ENCODE measurements around the gene DCUN1D2. TPM values are rescaled to one million over a fixed set of nuclear protein-coding genes. Genes with fewer than 3 reads are reported as not detected.

Gene DCUN1D2
- total RNA-seq, 1 experiment from 2014 or later = 33.0 TPM

DNA sequence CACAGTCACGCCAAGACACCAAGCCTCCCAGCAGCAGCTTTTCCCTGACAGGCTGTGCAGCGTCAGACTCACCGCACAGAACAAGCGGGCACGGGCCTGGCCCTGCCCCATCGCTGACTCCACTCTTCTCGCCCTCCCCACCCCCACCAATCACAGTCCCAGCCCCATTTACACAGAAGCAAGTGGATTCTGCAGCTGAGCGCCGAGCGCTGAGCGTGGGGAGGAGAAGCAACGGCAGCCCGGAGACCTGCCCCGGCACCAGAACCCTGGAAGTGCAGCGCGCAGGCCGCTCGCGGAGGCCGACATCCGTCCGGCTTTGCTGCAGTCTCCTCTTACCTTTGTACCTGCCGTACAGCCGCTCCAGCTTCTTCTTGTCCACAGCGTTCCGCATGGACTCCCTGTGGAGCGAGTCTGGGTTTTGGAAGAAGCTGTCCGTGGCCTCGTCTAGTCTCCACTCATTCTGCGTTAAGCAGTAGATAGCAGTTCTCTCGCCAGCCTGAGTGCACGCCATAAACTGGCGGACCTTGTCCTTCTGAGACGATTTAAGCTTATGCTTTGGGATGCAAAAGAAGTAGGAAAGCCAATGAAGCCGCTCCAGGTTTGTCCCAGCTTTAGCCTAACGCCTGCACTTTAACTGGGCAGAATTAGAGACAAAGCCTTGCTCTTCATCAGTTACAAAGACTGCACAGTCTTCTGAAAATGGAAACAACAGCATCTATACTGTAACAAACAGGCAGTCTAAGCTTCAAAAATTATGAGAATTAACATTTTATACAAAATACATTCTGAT is 6.8 kb downstream of the DCUN1D2 start:
- CTCF ChIA-PET = no interaction called here
- no peak overlapping the region for H3K4me3 ChIP-seq
- no peak overlapping the region for H3K4me2 ChIP-seq

DNA sequence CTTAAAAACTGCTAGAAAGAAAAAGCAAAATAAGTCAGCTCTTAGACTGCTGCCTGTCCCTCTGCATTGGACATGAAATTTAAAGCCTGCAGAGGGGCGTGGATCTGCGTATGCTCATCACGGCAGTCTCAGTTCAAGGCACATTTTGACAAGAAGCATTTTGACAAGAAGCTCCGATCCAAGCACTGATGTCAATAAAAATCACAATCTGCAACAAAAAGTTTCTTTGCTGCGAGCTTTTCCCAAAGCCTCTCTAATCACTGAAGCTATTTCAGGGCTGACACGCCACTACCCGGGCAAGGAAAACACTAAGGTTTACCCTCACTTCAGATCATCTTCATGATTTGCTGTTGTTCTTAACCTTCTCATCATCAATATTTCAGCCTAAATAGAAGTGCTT is 7.4 kb downstream of the DCUN1D2 start:
- no peak overlapping the region for H2AFZ ChIP-seq
- peaks cover 28% of the 10 kb centered on the region for H3K36me3 ChIP-seq (ENCODE audit: low read depth)
- POLR2A ChIA-PET (ENCODE audit: unreplicated experiment) = no interaction called here
- H3K4me2 ChIP-seq = no peak overlapping the region
- peaks cover 5% of the 10 kb centered on the region; the same call in 1 of the 2 replicates for H3F3A ChIP-seq (ENCODE audit: insufficient read depth, low read depth)
- no peak overlapping the region for H3K27ac ChIP-seq
- intact Hi-C loops (cut with micrococcal nuclease; ENCODE audit: unreplicated experiment) = no loop called here
- H3K9me2 ChIP-seq (ENCODE audit: insufficient read depth) = no peaks in the 10 kb centered on the region
- peaks cover 57% of the 10 kb centered on the region for H3K79me2 ChIP-seq (ENCODE audit: low read depth)
- no peak overlapping the region for H3K4me3 ChIP-seq
- CTCF ChIA-PET = no interaction called here
- H4K20me1 ChIP-seq (ENCODE audit: insufficient read depth) = peaks cover 28% of the 10 kb centered on the region
- H3K9me3 ChIP-seq (ENCODE audit: insufficient read depth, low read depth) = no peaks in the 10 kb centered on the region
- no TSS peak for BruUV-seq (replicated peaks)
- no peaks in the 10 kb centered on the region for H3K4me1 ChIP-seq (replicated peaks; ENCODE audit: insufficient read depth)
- DNase-seq = no peak
- no peaks in the 10 kb centered on the region for H3K27me3 ChIP-seq (ENCODE audit: insufficient read depth, low read depth)
- no peak for TF ChIP-seq EZH2 (IDR thresholded peaks at IDR 0.05; ENCODE audit: low read depth)
- TF ChIP-seq, protein P1, sequence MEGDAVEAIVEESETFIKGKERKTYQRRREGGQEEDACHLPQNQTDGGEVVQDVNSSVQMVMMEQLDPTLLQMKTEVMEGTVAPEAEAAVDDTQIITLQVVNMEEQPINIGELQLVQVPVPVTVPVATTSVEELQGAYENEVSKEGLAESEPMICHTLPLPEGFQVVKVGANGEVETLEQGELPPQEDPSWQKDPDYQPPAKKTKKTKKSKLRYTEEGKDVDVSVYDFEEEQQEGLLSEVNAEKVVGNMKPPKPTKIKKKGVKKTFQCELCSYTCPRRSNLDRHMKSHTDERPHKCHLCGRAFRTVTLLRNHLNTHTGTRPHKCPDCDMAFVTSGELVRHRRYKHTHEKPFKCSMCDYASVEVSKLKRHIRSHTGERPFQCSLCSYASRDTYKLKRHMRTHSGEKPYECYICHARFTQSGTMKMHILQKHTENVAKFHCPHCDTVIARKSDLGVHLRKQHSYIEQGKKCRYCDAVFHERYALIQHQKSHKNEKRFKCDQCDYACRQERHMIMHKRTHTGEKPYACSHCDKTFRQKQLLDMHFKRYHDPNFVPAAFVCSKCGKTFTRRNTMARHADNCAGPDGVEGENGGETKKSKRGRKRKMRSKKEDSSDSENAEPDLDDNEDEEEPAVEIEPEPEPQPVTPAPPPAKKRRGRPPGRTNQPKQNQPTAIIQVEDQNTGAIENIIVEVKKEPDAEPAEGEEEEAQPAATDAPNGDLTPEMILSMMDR (conservative IDR thresholded peaks at IDR 0.05) = no peak

More for the DNA sequence above, 6.8 kb downstream of the DCUN1D2 start:
- POLR2A ChIA-PET (ENCODE audit: unreplicated experiment) = interaction anchor here (0.6 kb wide), 1 partner anchor 9 kb away, joined by 3 read pairs; no protein-coding TSS in a partner anchor
- Histone ChIP-seq H3F3A (ENCODE audit: insufficient read depth, low read depth) (peaks cover 5% of the 10 kb centered on the region; the same call in 1 of the 2 replicates), H3K27me3 (ENCODE audit: insufficient read depth, low read depth) (no peaks in the 10 kb centered on the region), H3K9me2 (ENCODE audit: insufficient read depth) (no peaks in the 10 kb centered on the region), H3K79me2 (ENCODE audit: low read depth) (peaks cover 64% of the 10 kb centered on the region), H2AFZ (no peak overlapping the region), H3K27ac (no peak overlapping the region), H3K9me3 (ENCODE audit: insufficient read depth, low read depth) (no peaks in the 10 kb centered on the region), H3K4me1 (replicated peaks; ENCODE audit: insufficient read depth) (peaks cover 6% of the 10 kb centered on the region; the same call in 1 of the 2 replicates), H3K36me3 (ENCODE audit: low read depth) (peaks cover 22% of the 10 kb centered on the region), H4K20me1 (ENCODE audit: insufficient read depth) (peaks cover 34% of the 10 kb centered on the region)
- intact Hi-C loops (cut with micrococcal nuclease; ENCODE audit: unreplicated experiment) = no loop called here
- BruUV-seq (replicated peaks) = no TSS peak
- no peak for DNase-seq
- TF ChIP-seq, protein P1 (conservative IDR thresholded peaks at IDR 0.05) = no peak
- no peak for TF ChIP-seq EZH2 (IDR thresholded peaks at IDR 0.05; ENCODE audit: low read depth)

DNA sequence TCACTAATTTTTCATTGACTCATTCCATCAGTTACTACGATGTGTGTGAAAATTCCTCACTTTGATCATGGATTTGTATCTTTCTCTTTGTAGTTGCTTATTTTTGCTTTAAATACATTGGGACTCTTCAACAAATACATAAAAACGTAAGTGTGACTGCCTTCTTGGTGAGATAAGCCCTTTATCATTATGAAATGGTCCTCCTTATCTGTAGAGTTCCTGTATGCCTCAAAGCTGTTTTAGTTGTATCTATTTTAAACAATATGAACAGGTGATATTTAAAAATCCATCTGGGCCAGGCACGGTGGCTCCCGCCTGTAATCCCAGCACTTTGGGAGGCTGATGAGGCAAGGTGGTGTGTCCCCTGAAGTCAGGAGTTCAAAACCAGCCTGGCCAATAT is 11.3 kb downstream of the DCUN1D2 start:
- no peaks in the 10 kb centered on the region for H3K9me3 ChIP-seq (ENCODE audit: insufficient read depth, low read depth)
- no TSS peak for BruUV-seq (replicated peaks)
- no peak overlapping the region for H2AFZ ChIP-seq
- peaks cover 22% of the 10 kb centered on the region for H3K79me2 ChIP-seq (ENCODE audit: low read depth)
- intact Hi-C loops (cut with micrococcal nuclease; ENCODE audit: unreplicated experiment) = no loop called here
- H3F3A ChIP-seq (ENCODE audit: insufficient read depth, low read depth) = no peaks in the 10 kb centered on the region; the same call in 1 of the 2 replicates
- H4K20me1 ChIP-seq (ENCODE audit: insufficient read depth) = peaks cover 13% of the 10 kb centered on the region
- TF ChIP-seq EZH2 (IDR thresholded peaks at IDR 0.05; ENCODE audit: low read depth) = no peak
- TF ChIP-seq, protein P1 (conservative IDR thresholded peaks at IDR 0.05) = no peak
- no peak overlapping the region for H3K4me3 ChIP-seq
- CTCF ChIA-PET = no interaction called here
- no peak overlapping the region for H3K4me2 ChIP-seq
- H3K9me2 ChIP-seq (ENCODE audit: insufficient read depth) = no peaks in the 10 kb centered on the region
- no peak for DNase-seq
- H3K4me1 ChIP-seq (replicated peaks; ENCODE audit: insufficient read depth) = no peaks in the 10 kb centered on the region
- H3K27me3 ChIP-seq (ENCODE audit: insufficient read depth, low read depth) = no peaks in the 10 kb centered on the region
- H3K36me3 ChIP-seq (ENCODE audit: low read depth) = peaks cover 42% of the 10 kb centered on the region
- POLR2A ChIA-PET (ENCODE audit: unreplicated experiment) = interaction anchor here (0.6 kb wide), 1 partner anchor 83 kb away, joined by 4 read pairs; no protein-coding TSS in a partner anchor
- no peak overlapping the region for H3K27ac ChIP-seq
